H9 (cell line): ENCODE results near the gene MTA2. TPM values are rescaled to one million over a fixed set of nuclear protein-coding genes. Genes with fewer than 3 reads are reported as not detected.
"Not testable (repeated sequence)": the region's sequence is repeated elsewhere in the genome, so short reads cannot be mapped to it uniquely, and the experiment has no call there.

Source experiments
- DNase-seq: peaks from one replicate; pipeline ENCODE4 v3.0.0-alpha.2; 2017
- H2AFZ ChIP-seq: one replicate; pipeline ENCODE4 v1.6.1; 2013; ENCODE audit warnings: mild to moderate bottlenecking, low read length, control low read depth, moderate library complexity
- H2AK5ac ChIP-seq: 2 replicates; pipeline ENCODE4 v1.6.1; 2013; ENCODE audit warnings: low read length, control low read depth, mixed read lengths; ENCODE audit not compliant: insufficient read length
- H2BK120ac ChIP-seq: one replicate; pipeline ENCODE4 v1.6.1; 2013; ENCODE audit warnings: low read depth, mild to moderate bottlenecking, low read length, control low read depth, inconsistent platforms; ENCODE audit not compliant: poor library complexity, severe bottlenecking
- H2BK12ac ChIP-seq: 2 replicates; pipeline ENCODE4 v1.6.1; 2013; ENCODE audit warnings: low read length, control low read depth, mixed read lengths, low read depth; ENCODE audit not compliant: insufficient read length
- H2BK15ac ChIP-seq: 2 replicates; pipeline ENCODE4 v1.6.1; 2013; ENCODE audit warnings: low read depth, low read length, control low read depth
- H2BK20ac ChIP-seq: one replicate; pipeline ENCODE4 v1.6.1; 2013; ENCODE audit warnings: low read depth, mild to moderate bottlenecking, low read length, control low read depth, inconsistent platforms; ENCODE audit not compliant: poor library complexity, severe bottlenecking
- H2BK5ac ChIP-seq: 2 replicates; pipeline ENCODE4 v1.6.1; 2013; ENCODE audit warnings: low read length, control low read depth, mixed read lengths; ENCODE audit not compliant: insufficient read length
- H3K14ac ChIP-seq: 2 replicates; pipeline ENCODE4 v1.6.1; 2013; ENCODE audit warnings: low read length, control low read depth; ENCODE audit not compliant: insufficient read depth
- H3K18ac ChIP-seq: 2 replicates; pipeline ENCODE4 v1.6.1; 2013; ENCODE audit warnings: low read depth, mild to moderate bottlenecking, mixed read lengths, low read length, control low read depth; ENCODE audit not compliant: insufficient read length
- H3K23ac ChIP-seq: 2 replicates; pipeline ENCODE4 v1.6.1; 2013; ENCODE audit warnings: low read length, control low read depth, mixed read lengths, low read depth; ENCODE audit not compliant: insufficient read length
- H3K23me2 ChIP-seq: 2 replicates; pipeline ENCODE4 v1.6.1; 2013; ENCODE audit warnings: low read depth, mild to moderate bottlenecking, mixed read lengths, low read length, control low read depth; ENCODE audit not compliant: insufficient read length, poor library complexity, severe bottlenecking
- H3K27ac ChIP-seq: 2 replicates; pipeline ENCODE4 v1.5.1; 2013; ENCODE audit warnings: low read length, control low read depth, mixed read lengths, low read depth; ENCODE audit not compliant: insufficient read length
- H3K27me3 ChIP-seq: 2 replicates; pipeline ENCODE4 v1.6.1; 2013; ENCODE audit warnings: low read length, control low read depth, inconsistent platforms; ENCODE audit not compliant: insufficient read depth
- H3K4ac ChIP-seq: 2 replicates; pipeline ENCODE4 v1.6.1; 2013; ENCODE audit warnings: low read depth, mild to moderate bottlenecking, control low read depth, inconsistent platforms, low read length, moderate library complexity
- H3K4me1 ChIP-seq: 2 replicates; pipeline ENCODE4 v1.6.1; 2013; ENCODE audit warnings: low read length, control low read depth, inconsistent platforms; ENCODE audit not compliant: insufficient read depth
- H3K4me2 ChIP-seq: 2 replicates; pipeline ENCODE4 v1.6.1; 2013; ENCODE audit warnings: low read length, control low read depth, mixed read lengths; ENCODE audit not compliant: insufficient read length, insufficient read depth
- H3K56ac ChIP-seq: 2 replicates; pipeline ENCODE4 v1.6.1; 2013; ENCODE audit warnings: low read depth, mild to moderate bottlenecking, mixed read lengths, low read length, control low read depth; ENCODE audit not compliant: insufficient read length
- H3K79me1 ChIP-seq: 2 replicates; pipeline ENCODE4 v1.6.1; 2013; ENCODE audit warnings: low read depth, mild to moderate bottlenecking, moderate library complexity, low read length, control low read depth, inconsistent platforms; ENCODE audit not compliant: insufficient read depth, poor library complexity, severe bottlenecking
- H3K79me2 ChIP-seq: 2 replicates; pipeline ENCODE4 v1.6.1; 2013; ENCODE audit warnings: low read length, control low read depth, inconsistent platforms; ENCODE audit not compliant: insufficient read depth
- H3K9ac ChIP-seq: 2 replicates; pipeline ENCODE4 v1.6.1; 2013; ENCODE audit warnings: low read length, control low read depth, mixed read lengths; ENCODE audit not compliant: insufficient read length; ENCODE audit errors: extremely low read depth
- H3K9me3 ChIP-seq: one replicate; pipeline ENCODE4 v1.6.1; 2013; ENCODE audit warnings: low read depth, low read length, inconsistent platforms; ENCODE audit not compliant: control insufficient read depth
- H3T11ph ChIP-seq: one replicate; pipeline ENCODE4 v1.6.1; 2013; ENCODE audit warnings: mild to moderate bottlenecking, low read length, control low read depth, inconsistent platforms
- H4K20me1 ChIP-seq: one replicate; pipeline ENCODE4 v1.6.1; 2013; ENCODE audit not compliant: control insufficient read depth, insufficient read length, insufficient read depth
- H4K5ac ChIP-seq: 2 replicates; pipeline ENCODE4 v1.6.1; 2013; ENCODE audit warnings: low read depth, mild to moderate bottlenecking, mixed read lengths, low read length, control low read depth; ENCODE audit not compliant: insufficient read length
- H4K8ac ChIP-seq: replicated peaks from 2 replicates; pipeline ENCODE4 v1.6.1; 2013; ENCODE audit warnings: low read length, control low read depth, mixed read lengths, low read depth; ENCODE audit not compliant: insufficient read length
- H4K91ac ChIP-seq: 2 replicates; pipeline ENCODE4 v1.6.1; 2013; ENCODE audit warnings: low read depth, mild to moderate bottlenecking, moderate library complexity, mixed read lengths, low read length, control low read depth; ENCODE audit not compliant: insufficient read length
- H3K27ac Mint-ChIP-seq, 3 experiments: 2 replicates in 2 of 3; 3 replicates in 1 of 3; pipeline ENCODE4 v1.8.0; 2020 to 2021; ENCODE audit warnings: mixed read lengths in 3 of 3, mild to moderate bottlenecking in 1 of 3, moderate library complexity in 1 of 3
- H3K27me3 Mint-ChIP-seq: 2 replicates; pipeline ENCODE4 v1.8.0; 2021; ENCODE audit warnings: low read depth, mild to moderate bottlenecking, moderate library complexity, mixed read lengths
- H3K36me3 Mint-ChIP-seq, 3 experiments: 2 replicates in 2 of 3; 3 replicates in 1 of 3; pipeline ENCODE4 v1.8.0; 2020 to 2021; ENCODE audit warnings: low read depth in 3 of 3, mixed read lengths in 3 of 3; ENCODE audit not compliant: insufficient read depth in 1 of 3
- H3K4me1 Mint-ChIP-seq, 2 experiments: 2 replicates each; pipeline ENCODE4 v1.8.0; 2020; ENCODE audit warnings: mixed read lengths in 2 of 2
- H3K4me3 Mint-ChIP-seq, 2 experiments: 2 replicates in 1 of 2; 3 replicates in 1 of 2; pipeline ENCODE4 v1.8.0; 2020 to 2021; ENCODE audit warnings: mild to moderate bottlenecking in 2 of 2, mixed read lengths in 2 of 2, moderate library complexity in 1 of 2
- H3K9me3 Mint-ChIP-seq, 2 experiments: 2 replicates in 1 of 2; 3 replicates in 1 of 2; pipeline ENCODE4 v1.8.0; 2020; ENCODE audit warnings: mild to moderate bottlenecking in 2 of 2, mixed read lengths in 2 of 2, moderate library complexity in 1 of 2
- CTCF ChIP-seq: fragments of 200-600 bp; sonication (generic); conservative IDR thresholded peaks from 3 replicates; pipeline ENCODE4 v1.8.0; 2021; ENCODE audit warnings: antibody characterized with exemption, mild to moderate bottlenecking
- WGBS: extraction: QIAGEN DNeasy Blood & Tissue Kit; methylation state at CpG from one replicate; pipeline ENCODE4 v1.1.7; 2013; ENCODE audit warnings: missing lambda C conversion rate, low lambda C conversion rate, mixed read lengths; ENCODE audit not compliant: insufficient read length; ENCODE audit errors: extremely low coverage; 5-methylcytosine and 5-hydroxymethylcytosine counted together
- long read RNA-seq: library from polyadenylated mRNA; unstranded; transcript quantifications from one replicate; pipeline ENCODE4 v2.0.0, GENCODE V29; 2020
- total RNA-seq: library from RNA; stranded (reverse); gene quantifications from 2 replicates; pipeline ENCODE4 v1.2.1, GENCODE V29; 2021

The MTA2 gene
- 143 and 149 TPM in 2 replicates for total RNA-seq
- long read RNA-seq, transcript MTA2-204 (18 exons, 2,265 nt), result minor isoform, 6 of 139 reads
- long read RNA-seq, transcript MTA2-201 (18 exons, 3,058 nt), result major isoform, 86 of 139 reads
- long read RNA-seq, partial matches to known transcripts, result 31 of 139 reads
- long read RNA-seq, other reads (novel, unspliced or antisense), result 16 of 139 reads

GRCh38 chr11:62601372-62602140 is at the start of gene MTA2:
MTA2 (minus strand) TSS chr11:62601865; CDS start chr11:62601450, 415 bp downstream.
- Histone ChIP-seq H3K4me1 (peaks cover 8% of the 10 kb centered on the region), H3K23me2 (peaks cover 4% of the 10 kb centered on the region), H4K91ac (peak within 1 kb of the TSS; percentile 32), H2BK20ac (no peak within 1 kb of the TSS), H4K5ac (no peak within 1 kb of the TSS), H3K4ac (peak within 1 kb of the TSS; percentile 59; the same call in 1 of the 2 replicates), H3K9me3 (no peaks in the 10 kb centered on the region), H2BK120ac (no peak within 1 kb of the TSS), H3K9ac (peak within 1 kb of the TSS; percentile 84), H2BK15ac (no peak within 1 kb of the TSS), H2AFZ (no peak within 1 kb of the TSS), H3K4me2 (peak within 1 kb of the TSS; percentile 71), H3K56ac (no peak within 1 kb of the TSS), H3K23ac (no peak within 1 kb of the TSS), H3T11ph (no peak within 1 kb of the TSS), H2AK5ac (no peak within 1 kb of the TSS), H3K79me2 (no peaks in the 10 kb centered on the region; the same call in 1 of the 2 replicates), H3K14ac (peak within 1 kb of the TSS; percentile 96), H4K8ac (no peak within 1 kb of the TSS), H4K20me1 (peaks cover 2% of the 10 kb centered on the region), H2BK12ac (no peak within 1 kb of the TSS), H3K27me3 (peaks cover 12% of the 10 kb centered on the region; the same call in 1 of the 2 replicates), H2BK5ac (no peak within 1 kb of the TSS), H3K27ac (no peak within 1 kb of the TSS), H3K79me1 (no peaks in the 10 kb centered on the region), H3K18ac (peak within 1 kb of the TSS; percentile 69)
- peak; percentile 99 for DNase-seq
- Mint-ChIP-seq H3K9me3 (no peaks in the 10 kb centered on the region), H3K27me3 (peaks cover 34% of the 10 kb centered on the region), H3K36me3 (peaks cover 45 to 55% (median 47%) of the 10 kb centered on the region in 3 experiments), H3K4me3 (peak within 1 kb of the TSS; percentile 90 to 93), H3K27ac (peak within 1 kb of the TSS; percentile 84 to 96 (median 91); a peak in 6 of 7 replicates), H3K4me1 (peaks cover 44 to 61% of the 10 kb centered on the region in 2 experiments)
- WGBS, result no CpG with 5 or more reads among the region's 83 CpGs
- no peak for TF ChIP-seq CTCF

GRCh38 chr11:62650283-62650682 is 48.6 kb upstream of the MTA2 start:
- H3T11ph ChIP-seq, H2BK120ac ChIP-seq, H3K79me1 ChIP-seq, H3K23me2 ChIP-seq, H3K4me3 Mint-ChIP-seq, H3K27ac ChIP-seq, H3K4me2 ChIP-seq, H3K56ac ChIP-seq, H3K27ac Mint-ChIP-seq, H3K27me3 ChIP-seq, H2BK15ac ChIP-seq, H4K91ac ChIP-seq, H3K14ac ChIP-seq, H4K5ac ChIP-seq, H3K4ac ChIP-seq, DNase-seq, H3K18ac ChIP-seq, H3K27me3 Mint-ChIP-seq, H4K8ac ChIP-seq, H3K9me3 Mint-ChIP-seq, H3K9ac ChIP-seq, H2BK12ac ChIP-seq, H4K20me1 ChIP-seq, H3K4me1 ChIP-seq, H3K23ac ChIP-seq, H2AFZ ChIP-seq, H2BK5ac ChIP-seq, H2BK20ac ChIP-seq, H3K9me3 ChIP-seq, H2AK5ac ChIP-seq, H3K79me2 ChIP-seq: not testable (repeated sequence)
- Mint-ChIP-seq H3K36me3 (peaks cover 8 to 27% (median 12%) of the 10 kb centered on the region in 3 experiments; a peak in 6 of 7 replicates), H3K4me1 (peaks cover 9 to 13% of the 10 kb centered on the region in 2 experiments)
- no CpG with 5 or more reads among the region's 12 CpGs for WGBS
